ENCODE results near the gene CD151.
A peak's percentile ranks its signal among the peaks of the same experiment; 100 is the strongest.

The CD151 gene

DNA sequence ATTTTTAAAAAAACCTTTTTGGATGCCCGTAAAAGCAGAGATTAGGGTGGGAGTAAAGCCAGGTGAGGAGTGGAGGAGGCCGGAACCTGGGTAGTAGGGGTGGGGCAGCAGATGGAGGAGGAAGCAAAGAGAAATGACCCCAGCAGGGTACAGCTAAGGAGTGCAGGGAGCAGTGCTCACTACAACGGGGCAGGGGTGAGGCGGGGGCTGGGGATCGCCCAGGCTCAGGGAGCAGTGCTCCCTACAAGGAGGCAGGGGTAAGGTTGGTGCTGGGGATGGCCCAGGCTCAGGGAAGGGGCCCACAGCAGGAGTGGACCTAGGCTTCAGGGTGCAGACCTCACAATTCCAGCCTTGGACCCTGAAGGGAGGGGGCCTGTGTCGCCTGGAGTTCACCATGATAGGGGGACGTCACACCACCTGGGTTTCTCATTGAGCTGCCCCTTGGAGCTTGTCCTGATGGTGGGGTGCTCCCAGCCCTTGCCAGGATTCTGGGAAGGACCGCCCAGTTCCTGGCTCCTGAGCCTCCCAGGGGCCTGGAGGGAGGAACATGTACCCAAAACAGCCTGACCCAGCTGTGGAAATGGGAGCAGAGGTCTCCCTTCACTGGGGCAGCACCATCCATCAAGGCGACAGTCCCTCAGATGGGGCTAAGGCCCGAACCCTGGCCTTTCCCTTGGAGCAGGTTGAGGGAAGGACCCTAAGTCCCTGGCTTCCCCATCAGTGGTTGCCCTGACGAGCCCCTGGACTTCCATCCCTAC, 16.9 kb upstream of the CD151 start:
- no peak for DNase-seq

DNA sequence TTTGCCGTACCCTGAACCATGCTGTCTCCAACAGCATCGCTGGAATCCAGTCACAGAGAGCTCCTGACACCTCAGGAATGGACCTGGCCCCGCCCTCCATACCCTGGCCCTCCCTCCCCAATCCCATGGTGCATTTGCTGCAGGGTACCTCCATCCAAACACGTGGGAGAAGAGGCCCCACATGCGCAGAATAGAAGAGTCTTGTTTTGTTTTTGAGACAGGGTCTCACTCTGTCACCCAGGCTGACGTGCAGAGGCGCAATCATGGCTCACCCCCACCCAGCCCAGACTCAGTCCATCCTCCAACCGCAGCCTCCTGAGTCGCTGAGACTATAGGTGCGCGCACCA, 16.3 kb upstream of the CD151 start:
- no peak for DNase-seq

DNA sequence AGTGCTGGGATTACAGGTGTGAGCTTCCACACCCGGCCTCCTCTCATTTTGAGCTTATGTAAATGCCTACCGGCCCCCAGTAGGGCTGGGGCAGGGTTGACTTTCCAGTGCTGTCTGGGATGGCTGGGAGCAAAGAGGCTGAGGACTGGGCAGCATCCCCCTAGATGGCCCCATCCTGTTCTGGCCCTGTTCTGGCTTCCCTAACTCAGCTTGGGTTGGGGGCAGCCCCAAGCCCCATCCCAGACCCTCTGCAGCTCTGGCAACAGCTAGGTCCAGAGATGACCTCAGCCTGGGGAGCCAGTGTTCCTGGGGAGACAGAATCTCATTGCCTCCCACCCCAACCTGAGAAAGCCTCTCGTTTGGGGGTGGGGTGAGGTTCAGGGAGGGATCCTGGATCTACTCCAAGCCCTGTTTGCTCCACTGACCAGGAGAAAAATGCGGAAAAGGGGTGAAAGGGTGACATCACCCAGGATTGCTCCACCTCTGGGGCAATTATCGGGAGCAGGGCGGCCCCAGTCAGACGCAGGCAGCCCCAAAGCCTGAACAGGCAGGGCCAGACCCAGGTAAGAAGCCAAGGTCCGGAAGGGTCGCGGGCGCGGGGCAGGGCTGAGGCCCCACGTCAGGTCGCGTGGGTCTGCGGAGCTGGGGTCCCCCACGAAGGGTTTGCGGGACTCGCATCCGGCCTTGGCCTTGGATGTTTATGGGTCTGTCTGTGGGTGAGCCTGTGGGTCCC, 14.2 kb upstream of the CD151 start, which contains the start of gene PNPLA2:
TSS of gene PNPLA2 (plus strand) at position 519 of the 733 bp plus-strand sequence. CDS start 805 bp downstream, outside the sequence.
- no peak for DNase-seq

DNA sequence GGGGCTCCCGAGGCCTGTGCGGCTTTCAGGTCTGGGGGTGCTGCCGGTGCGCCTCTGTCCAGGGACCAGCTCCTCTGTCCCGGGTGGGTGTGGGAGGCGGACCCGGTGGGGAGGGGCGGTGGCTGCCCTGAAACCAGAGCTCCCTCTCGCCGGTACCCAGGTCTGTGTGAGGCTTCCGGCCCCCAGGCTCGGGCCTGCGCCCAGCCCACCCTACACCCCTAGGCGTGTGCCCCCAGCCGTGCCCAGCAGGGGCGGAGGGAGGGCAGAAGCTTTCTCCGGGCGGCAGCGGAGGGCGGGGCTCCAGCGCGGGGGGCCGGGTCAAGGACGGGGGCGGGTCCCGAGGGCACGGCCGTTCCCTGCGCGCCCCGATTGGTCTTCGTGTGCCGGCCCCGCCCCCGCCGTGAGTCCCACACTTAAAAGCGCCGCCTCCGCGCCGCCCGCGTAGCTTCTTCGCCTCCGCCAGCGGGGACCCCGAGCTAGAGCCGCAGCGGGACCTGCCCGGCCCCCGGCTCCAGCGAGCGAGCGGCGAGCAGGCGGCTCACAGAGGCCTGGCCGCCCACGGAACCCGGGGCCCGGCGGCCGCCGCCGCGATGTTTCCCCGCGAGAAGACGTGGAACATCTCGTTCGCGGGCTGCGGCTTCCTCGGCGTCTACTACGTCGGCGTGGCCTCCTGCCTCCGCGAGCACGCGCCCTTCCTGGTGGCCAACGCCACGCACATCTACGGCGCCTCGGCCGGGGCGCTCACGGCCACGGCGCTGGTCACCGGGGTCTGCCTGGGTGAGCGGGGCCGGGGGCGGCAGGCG, 13.4 kb upstream of the CD151 start:
- DNase-seq = peak; percentile 48 to 86

DNA sequence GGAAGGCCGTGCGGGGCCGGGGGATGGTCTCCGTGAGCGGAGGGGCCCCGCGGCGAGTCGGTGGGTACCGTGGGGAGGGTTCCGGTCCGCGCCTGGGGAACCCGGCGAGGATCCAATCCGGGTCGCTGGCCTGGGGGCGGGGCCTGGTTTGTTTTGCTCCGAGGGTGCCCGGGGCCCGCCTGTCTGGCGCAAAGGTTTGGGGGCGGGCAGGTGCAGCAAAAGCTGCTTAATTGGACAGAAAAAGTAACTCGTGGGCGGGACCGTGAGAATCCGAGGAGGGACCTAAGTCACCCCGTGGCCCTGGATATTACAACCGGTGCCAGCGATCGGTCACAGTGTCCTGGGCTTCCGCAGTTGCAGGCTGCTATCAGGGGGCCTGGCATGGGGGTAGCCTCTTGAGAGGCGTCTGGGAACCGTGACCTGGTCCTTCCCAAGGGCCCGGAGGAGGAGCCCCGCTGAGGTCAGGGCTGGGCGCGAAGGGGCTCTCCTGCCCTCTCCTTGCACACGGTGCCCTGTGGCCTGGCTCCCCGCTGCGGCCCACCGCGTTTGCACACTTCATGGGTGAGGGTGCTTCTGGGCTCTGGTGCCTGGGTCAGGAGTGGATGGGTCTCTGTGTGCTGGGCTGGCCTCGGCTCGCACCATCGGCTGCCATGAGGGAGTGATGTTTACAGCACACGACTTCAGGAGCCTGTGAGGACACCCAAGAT, 12.7 kb upstream of the CD151 start:
- peak; percentile 65 to 70 for DNase-seq

DNA sequence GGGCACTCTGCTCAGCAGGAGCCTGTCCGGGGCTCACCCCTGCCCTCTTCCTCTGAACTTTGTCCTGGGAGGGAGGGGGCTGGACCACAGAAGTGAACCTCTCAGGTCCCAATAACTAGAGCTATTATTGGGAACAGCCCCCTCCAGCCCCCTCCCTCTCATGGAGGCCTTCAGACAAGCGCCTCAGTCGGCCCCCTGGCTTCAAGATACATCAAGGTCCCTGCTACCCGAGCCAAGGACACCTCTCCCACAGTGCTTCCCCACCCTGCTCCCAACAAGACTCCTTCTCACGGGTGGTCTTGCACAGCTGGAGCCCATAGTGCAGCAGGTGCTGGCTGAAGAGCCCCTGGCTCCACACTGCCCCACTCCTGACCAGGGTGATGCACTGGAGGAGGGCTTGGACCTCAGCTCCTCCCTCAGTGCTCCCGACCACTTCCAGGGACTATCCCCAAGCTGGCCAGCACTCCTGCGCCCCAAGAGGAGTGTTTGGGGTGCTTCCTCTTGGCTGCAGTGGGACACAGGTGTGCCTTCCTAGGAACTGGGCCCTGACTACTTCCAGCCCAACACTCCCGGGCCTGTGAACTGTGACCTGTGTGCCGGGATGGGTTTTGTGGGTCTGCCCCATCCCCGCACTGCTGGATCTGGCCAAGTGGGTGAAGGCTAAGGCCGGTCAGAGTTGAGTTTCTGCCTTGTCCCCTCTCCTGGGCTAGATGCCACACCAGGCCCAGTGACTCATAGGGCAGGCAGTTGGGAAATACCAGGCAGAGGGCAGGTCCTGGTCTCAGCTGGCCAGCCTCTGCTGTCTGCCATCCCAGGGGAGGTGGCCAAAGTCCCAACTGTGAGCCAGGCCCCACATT, 11.9 kb upstream of the CD151 start:
- no peak for DNase-seq

DNA sequence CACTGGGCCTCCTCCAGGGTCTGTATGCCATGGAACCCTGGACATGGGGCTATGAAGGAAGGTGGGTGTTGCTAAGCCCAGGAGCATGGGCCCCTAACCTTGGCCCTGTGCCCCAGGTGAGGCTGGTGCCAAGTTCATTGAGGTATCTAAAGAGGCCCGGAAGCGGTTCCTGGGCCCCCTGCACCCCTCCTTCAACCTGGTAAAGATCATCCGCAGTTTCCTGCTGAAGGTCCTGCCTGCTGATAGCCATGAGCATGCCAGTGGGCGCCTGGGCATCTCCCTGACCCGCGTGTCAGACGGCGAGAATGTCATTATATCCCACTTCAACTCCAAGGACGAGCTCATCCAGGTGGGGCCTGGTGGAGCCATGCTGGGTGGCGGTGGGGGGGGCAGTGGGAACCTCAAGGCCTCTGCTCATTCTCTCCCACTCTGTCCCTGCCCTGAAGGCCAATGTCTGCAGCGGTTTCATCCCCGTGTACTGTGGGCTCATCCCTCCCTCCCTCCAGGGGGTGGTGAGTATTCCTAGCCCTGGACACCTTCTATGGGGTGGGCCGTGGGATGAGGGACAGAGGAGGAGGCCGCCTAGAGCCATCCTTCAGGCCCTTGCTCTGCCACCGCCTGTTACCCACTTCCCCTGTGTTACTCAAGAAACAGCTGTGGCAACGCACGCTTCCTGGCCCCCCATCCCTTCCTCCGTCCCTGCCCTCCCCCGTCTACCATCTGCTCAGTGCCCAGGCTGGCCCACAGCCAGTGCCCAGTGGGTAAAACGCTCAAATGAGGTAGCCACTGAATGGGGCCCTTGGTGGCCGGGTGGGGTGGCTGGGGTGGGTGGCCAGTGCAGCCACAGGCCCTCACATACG, 11.0 kb upstream of the CD151 start:
- peak; percentile 47 to 67 for DNase-seq

DNA sequence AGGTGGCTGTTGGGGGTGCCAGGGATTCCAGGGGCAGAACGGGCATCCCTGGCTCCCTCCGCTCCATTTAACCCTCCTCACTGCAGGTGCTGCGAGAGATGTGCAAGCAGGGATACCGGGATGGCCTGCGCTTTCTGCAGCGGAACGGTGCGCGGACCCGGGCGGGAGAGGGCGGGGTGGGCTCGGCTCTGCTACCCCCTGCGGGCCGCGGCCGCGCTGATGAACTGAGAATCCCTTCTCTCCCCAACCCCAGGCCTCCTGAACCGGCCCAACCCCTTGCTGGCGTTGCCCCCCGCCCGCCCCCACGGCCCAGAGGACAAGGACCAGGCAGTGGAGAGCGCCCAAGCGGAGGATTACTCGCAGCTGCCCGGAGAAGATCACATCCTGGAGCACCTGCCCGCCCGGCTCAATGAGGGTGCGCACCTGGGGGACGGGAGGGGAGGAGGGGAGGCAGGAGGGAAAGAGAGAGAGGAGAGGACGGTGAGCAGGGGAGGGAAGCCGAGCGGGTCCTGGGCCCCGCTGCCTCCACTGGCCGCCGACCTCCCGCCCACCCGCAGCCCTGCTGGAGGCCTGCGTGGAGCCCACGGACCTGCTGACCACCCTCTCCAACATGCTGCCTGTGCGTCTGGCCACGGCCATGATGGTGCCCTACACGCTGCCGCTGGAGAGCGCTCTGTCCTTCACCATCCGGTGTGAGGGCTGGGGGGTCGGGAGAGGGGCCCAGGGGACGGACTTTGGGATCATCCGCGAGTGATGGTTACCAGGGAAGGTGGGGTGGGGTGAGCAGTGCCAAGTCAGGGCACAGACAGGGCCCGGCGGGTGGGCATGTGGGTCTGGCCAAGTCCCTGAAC, 9.1 kb upstream of the CD151 start:
- no peak for DNase-seq

DNA sequence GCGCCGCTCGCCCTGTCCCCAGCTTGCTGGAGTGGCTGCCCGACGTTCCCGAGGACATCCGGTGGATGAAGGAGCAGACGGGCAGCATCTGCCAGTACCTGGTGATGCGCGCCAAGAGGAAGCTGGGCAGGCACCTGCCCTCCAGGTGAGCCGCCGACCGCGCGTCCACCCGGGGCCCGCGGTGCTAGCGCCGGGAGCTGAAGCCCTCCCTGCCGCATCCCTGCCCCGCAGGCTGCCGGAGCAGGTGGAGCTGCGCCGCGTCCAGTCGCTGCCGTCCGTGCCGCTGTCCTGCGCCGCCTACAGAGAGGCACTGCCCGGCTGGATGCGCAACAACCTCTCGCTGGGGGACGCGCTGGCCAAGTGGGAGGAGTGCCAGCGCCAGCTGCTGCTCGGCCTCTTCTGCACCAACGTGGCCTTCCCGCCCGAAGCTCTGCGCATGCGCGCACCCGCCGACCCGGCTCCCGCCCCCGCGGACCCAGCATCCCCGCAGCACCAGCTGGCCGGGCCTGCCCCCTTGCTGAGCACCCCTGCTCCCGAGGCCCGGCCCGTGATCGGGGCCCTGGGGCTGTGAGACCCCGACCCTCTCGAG, 8.4 kb upstream of the CD151 start:
- peak; percentile 46 to 82 for DNase-seq

DNA sequence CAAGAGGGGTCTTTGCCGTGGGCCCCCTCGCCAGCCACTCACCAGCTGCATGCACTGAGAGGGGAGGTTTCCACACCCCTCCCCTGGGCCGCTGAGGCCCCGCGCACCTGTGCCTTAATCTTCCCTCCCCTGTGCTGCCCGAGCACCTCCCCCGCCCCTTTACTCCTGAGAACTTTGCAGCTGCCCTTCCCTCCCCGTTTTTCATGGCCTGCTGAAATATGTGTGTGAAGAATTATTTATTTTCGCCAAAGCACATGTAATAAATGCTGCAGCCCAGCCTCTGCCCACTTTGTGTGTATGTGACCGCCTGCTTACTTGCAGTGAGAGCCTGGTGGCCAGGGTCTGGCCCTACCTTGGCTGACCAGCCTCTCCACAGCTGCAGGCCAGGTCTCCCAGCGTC, 7.8 kb upstream of the CD151 start:
- DNase-seq = no peak

DNA sequence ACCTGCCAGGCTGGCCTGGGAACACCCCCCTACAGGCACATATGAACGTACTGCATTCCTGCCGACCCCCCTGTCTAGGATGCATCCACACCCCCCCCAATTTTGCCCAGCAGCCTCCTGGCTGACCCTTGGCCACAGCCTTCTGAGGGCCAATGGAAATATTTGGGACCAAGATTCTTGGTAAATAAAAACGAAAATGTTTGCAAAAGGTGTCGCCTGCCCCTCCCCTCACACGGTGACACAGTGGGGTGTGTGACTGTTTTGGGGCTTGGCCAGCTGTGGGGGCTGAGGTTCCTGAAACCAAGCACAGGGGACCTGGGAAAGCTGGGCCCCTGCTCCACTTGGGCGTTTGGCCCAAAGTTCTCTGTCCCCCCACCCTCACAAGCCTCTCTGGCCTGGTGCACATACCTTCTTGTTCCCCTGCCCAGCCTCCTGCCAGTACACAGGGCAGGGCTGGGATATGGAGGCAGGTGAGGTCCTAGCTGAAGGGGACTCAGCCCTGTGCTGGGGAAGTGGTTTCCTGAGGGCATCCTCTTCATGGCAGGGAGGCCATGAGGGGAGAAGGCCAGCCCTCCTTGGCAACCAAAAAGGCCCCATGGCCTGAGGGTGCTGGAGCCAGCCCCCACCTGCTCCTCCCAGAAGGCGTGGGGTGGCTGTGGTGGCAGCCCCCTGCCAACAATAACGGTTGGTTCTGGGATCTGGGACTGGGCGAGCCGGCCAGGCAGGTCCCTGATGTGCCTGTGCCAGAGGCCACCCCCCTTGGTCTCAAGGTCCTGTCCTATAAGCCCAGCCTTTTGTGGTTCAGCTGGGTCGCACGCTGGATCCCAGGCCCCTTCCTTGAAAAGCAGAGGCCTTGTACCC, 7.2 kb upstream of the CD151 start:
- no peak for DNase-seq

DNA sequence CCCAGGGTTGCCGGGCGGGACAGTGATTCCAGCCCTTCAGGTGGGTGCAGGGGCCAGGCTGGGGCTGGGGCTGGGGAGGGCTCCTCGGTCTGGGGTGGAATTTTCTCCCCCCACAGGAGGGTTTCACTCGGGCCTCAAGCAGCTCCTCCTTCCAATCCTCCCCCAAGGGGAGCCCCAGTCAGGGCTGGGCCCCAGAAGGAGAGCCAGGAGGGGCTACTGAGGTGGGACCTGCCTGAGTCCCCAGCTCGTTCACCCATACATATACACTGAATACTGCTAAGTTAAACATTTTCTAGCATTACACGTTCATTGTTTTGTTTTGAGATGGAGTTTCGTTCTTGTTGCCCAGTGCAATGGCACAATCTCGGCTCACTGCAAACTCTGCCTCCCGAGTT, 6.5 kb upstream of the CD151 start:
- DNase-seq = no peak

DNA sequence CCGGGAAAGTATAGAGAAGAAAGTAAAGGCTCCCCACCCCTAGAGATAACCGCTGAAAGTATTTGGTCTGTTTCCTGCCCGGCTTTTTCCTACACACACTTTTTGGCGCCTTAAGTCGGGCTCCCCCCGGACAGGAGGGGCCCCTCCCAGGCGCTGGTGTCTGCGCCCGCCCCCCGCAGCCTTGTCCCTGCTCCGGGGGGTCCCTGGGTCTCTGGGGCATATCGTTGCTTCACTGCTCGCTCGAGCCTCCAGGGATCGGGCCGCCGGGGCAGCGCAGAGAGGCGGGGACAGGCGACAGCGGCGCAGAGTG, 6.0 kb upstream of the CD151 start:
- no peak for DNase-seq

DNA sequence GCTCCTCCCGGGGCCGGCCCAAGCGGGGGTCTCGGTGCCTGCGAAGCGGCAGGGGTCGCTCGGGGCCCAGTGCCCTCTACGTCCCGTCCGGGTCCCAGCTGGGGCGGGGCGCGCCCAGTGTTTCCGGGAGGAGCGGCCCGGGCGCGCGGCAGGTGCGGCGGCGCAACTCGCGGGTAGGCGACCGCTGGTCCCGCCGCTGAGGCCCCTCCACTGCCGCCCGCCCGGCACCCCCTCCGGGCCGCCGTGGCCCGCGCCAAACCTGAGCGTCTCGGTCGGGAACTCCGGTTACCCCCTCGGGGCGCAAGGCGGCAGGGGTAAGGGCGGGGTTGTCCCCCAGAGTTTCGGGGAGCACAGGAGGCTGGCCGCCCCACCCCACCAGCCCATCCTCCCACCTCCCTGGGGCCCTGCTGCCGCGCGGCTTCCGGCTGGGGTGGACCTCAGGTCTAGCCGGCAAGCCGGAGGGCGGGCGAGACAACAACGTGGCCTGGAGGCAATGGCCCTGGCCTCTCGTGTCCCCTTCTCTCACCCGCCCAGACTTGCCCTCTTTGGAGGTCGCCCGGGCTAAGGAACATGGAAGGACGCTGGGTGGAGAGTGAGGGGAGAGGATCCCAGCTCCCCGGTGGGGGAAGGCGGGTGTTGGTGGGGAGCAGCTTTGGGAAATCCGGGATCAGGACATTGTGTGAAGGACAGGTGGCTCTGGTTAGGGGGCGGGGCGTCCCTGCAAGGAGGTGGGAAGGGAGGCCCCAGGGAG, 5.4 kb upstream of the CD151 start:
- DNase-seq = peak in 1 of 2 experiments; percentile 52

DNA sequence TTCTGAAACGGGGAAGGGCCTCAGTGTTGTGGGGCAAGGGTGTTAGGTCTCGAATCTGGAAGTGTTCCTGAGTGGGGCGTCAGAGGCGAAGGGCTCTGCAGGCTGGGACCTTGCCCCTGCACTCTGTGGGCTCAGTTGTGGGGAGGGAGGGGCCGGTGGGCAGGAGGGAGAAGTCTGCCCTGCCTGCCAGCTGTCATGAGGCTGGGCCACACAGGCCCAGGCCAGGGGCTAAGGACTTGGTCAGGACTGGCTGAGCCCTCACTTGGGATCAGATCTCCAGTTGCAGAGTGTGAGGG, 4.9 kb upstream of the CD151 start, which contains the start of gene CRACR2B:
TSS of gene CRACR2B (plus strand) at position 23 of the 296 bp plus-strand sequence. CDS start 689 bp downstream, outside the sequence.
- DNase-seq = no peak

DNA sequence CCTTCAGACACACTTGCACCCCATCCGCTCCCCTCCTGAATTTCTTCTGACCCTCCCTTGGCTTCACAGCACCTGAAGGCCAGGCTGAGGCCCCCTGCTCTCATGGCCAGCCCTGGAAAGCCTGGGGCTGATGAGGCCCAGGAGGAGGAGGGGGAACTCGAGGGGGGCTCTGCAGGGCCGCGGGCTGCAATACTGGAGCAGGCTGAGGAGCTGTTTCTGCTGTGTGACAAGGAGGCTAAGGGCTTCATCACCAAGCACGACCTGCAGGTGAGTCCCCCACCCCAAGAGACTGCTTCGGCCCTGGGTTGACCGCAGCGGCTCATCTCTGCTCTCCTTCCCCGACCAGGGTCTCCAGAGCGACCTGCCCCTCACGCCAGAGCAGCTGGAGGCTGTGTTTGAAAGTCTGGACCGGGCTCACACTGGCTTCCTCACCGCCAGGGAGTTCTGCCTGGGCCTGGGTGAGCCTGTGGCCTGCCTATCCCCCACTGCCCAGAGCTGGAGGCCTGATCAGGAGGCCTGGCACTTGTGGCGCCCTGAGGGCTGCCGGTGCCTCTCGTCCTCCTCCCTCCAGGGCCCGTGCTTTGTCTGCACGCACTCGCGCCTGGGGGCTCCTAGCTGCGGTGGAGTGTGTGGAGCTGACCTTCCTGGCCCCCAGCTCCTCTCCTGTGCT, 4.1 kb upstream of the CD151 start:
- DNase-seq = no peak

DNA sequence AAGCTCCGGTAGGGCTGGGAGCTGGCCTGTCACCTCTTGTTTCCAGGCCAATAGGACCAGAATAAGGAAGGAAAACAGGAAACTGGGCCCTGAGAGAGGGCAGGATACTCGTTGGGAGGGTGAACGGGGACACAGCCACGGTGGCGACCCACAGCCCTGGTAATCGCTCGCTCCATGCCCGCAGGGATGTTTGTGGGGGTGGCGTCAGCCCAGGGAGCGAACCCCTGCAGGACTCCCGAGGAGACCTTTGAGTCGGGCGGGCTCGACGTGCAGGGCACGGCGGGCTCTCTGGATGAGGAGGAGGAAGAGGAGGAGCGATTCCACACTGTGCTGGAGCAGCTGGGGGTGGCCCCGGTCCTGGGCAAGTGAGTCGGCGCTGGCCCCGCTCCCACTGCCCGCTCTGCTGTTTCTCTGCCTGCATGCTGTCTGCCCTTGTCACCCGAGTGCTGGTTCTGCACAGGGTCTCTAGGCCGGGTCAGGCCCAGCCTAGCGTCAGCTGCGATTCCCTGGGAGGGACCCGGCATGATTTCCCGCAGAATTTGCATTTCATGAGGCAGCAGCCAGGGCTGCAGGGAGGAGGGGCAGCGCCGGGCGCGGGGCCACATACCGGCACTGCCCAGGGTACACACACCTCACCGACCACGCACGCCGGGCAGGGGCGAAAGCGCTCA, 3.4 kb upstream of the CD151 start:
- DNase-seq = no peak
